CD14-positive monocyte (primary cell): Measurements from ENCODE around the gene CHD2. TPM values are rescaled to one million over a fixed set of nuclear protein-coding genes. Genes with fewer than 3 reads are reported as not detected.

Experiments used
- DNase-seq, 3 donors: peaks; one replicate each; pipeline ENCODE4 v3.0.0-alpha.2; 2011 to 2022
- H2AFZ ChIP-seq: 2 replicates; pipeline ENCODE4 v1.6.0; 2012; ENCODE audit warnings: mild to moderate bottlenecking, low read depth, low read length, inconsistent platforms; ENCODE audit not compliant: insufficient read depth, poor library complexity, severe bottlenecking
- H3K27ac ChIP-seq, 2 donors: 1 replicate in 1 of 2; 2 replicates in 1 of 2; pipeline ENCODE4 v1.5.1; 2012 to 2013; ENCODE audit warnings: low read length in 2 of 2, control low read depth in 1 of 2, inconsistent platforms in 1 of 2, low read depth in 1 of 2, mild to moderate bottlenecking in 1 of 2
- H3K27me3 ChIP-seq, 2 donors: one replicate each; pipeline versions ENCODE4 v1.6.0 to v1.6.1; 2011 to 2013; ENCODE audit warnings: low read length in 2 of 2; ENCODE audit not compliant: control insufficient read depth in 2 of 2, insufficient read depth in 2 of 2
- H3K36me3 ChIP-seq, 2 donors: replicated peaks in 1 of 2; 1 replicate in 1 of 2; 2 replicates in 1 of 2; pipeline versions ENCODE4 v1.5.1 to v1.6.1; 2012 to 2013; ENCODE audit warnings: low read length in 2 of 2, control low read depth in 1 of 2, inconsistent platforms in 1 of 2, mild to moderate bottlenecking in 1 of 2; ENCODE audit not compliant: insufficient read depth in 2 of 2, control insufficient read depth in 1 of 2
- H3K4me1 ChIP-seq, 2 donors: 1 replicate in 1 of 2; 2 replicates in 1 of 2; pipeline versions ENCODE4 v1.5.1 to v1.6.1; 2012 to 2013; ENCODE audit warnings: low read length in 2 of 2, control low read depth in 1 of 2, inconsistent platforms in 1 of 2, mild to moderate bottlenecking in 1 of 2, moderate library complexity in 1 of 2; ENCODE audit not compliant: insufficient read depth in 2 of 2, control insufficient read depth in 1 of 2
- H3K4me2 ChIP-seq: replicated peaks from 2 replicates; pipeline ENCODE3; 2012; ENCODE audit warnings: low read length, moderate library complexity, mild to moderate bottlenecking; ENCODE audit not compliant: poor library complexity, severe bottlenecking; ENCODE audit errors: extremely low read depth
- H3K4me3 ChIP-seq, 3 experiments: fragments of 200-600 bp in 1 of 3; sonication (generic) in 1 of 3; replicated peaks in 1 of 3; 1 replicate in 2 of 3; 2 replicates in 1 of 3; pipeline ENCODE4 v1.5.1; 2011 to 2013; ENCODE audit warnings: low read length in 3 of 3, mild to moderate bottlenecking in 3 of 3, control low read depth in 2 of 3, low read depth in 2 of 3, inconsistent platforms in 1 of 3, moderate library complexity in 1 of 3
- H3K79me2 ChIP-seq: 2 replicates; pipeline ENCODE4 v1.6.0; 2012; ENCODE audit warnings: mild to moderate bottlenecking, control low read depth, inconsistent platforms, low read length, moderate library complexity; ENCODE audit not compliant: insufficient read depth
- H3K9ac ChIP-seq: 2 replicates; pipeline ENCODE4 v1.6.0; 2017; ENCODE audit warnings: low read length, mild to moderate bottlenecking; ENCODE audit not compliant: insufficient read depth, poor library complexity, severe bottlenecking
- H3K9me3 ChIP-seq, 2 donors: replicated peaks in 1 of 2; 1 replicate in 1 of 2; 2 replicates in 1 of 2; pipeline versions ENCODE4 v1.5.1 to v1.6.1; 2012 to 2013; ENCODE audit warnings: low read length in 2 of 2, control low read depth in 1 of 2; ENCODE audit not compliant: control insufficient read depth in 1 of 2, insufficient read depth in 1 of 2
- H4K20me1 ChIP-seq: 2 replicates; pipeline ENCODE4 v1.6.0; 2012; ENCODE audit warnings: mild to moderate bottlenecking, low read length, control low read depth, moderate library complexity; ENCODE audit not compliant: insufficient read depth
- H3K27ac Mint-ChIP-seq, 7 donors: one replicate each; pipeline ENCODE4 v1.8.0; 2020; ENCODE audit warnings: mild to moderate bottlenecking in 7 of 7, mixed read lengths in 7 of 7, moderate library complexity in 6 of 7, inconsistent platforms in 2 of 7
- H3K27me3 Mint-ChIP-seq, 3 donors: one replicate each; pipeline ENCODE4 v1.8.0; 2021 to 2022; ENCODE audit warnings: low read depth in 3 of 3, mild to moderate bottlenecking in 3 of 3, mixed read lengths in 3 of 3, moderate library complexity in 3 of 3, inconsistent platforms in 1 of 3
- H3K36me3 Mint-ChIP-seq, 2 donors: one replicate each; pipeline ENCODE4 v1.8.0; 2020; ENCODE audit warnings: mixed read lengths in 2 of 2, inconsistent platforms in 1 of 2, mild to moderate bottlenecking in 1 of 2
- H3K4me1 Mint-ChIP-seq: one replicate; pipeline ENCODE4 v1.8.0; 2020; ENCODE audit warnings: mild to moderate bottlenecking, mixed read lengths
- H3K4me3 Mint-ChIP-seq, 2 donors: one replicate each; pipeline ENCODE4 v1.8.0; 2020; ENCODE audit warnings: mild to moderate bottlenecking in 2 of 2, mixed read lengths in 2 of 2, moderate library complexity in 1 of 2
- H3K9me3 Mint-ChIP-seq, 7 donors: one replicate each; pipeline ENCODE4 v1.8.0; 2020 to 2022; ENCODE audit warnings: mixed read lengths in 7 of 7, mild to moderate bottlenecking in 6 of 7, moderate library complexity in 6 of 7, inconsistent platforms in 2 of 7
- WGBS: methylation state at CpG from one replicate; pipeline ENCODE4 v1.1.5; 2013; ENCODE audit warnings: missing lambda C conversion rate; ENCODE audit not compliant: insufficient coverage; 5-methylcytosine and 5-hydroxymethylcytosine counted together
- intact Hi-C, 2 donors: fragments of 100-400 bp; cut with micrococcal nuclease; formaldehyde crosslinking; loops; one replicate each; pipeline versions ENCODE4 v1.15.0 to v1.15.1; 2023
- polyA plus RNA-seq, 3 donors: library from polyadenylated mRNA; depleted of rRNA in 1 of 3; unstranded in 2 of 3; stranded (reverse) in 1 of 3; fragments of 300-500 nt in 2 of 3; fragments of >200 nt in 1 of 3; fragmentation: Illumina TruSeq in 2 of 3; gene quantifications; 1 replicate in 2 of 3; 2 replicates in 1 of 3; pipeline ENCODE4 v1.2.3, GENCODE V29; 2012 to 2021
- TF ChIP-seq, protein P1 (sequence below): fragments of 200-600 bp; IDR thresholded peaks from one replicate; pipeline ENCODE4 v1.8.0; 2022; ENCODE audit warnings: antibody characterized with exemption, mild to moderate bottlenecking

CHD2 gene
- polyA plus RNA-seq, 3 donors, result 9.6 to 61.2 (median 11.4) TPM

DNA sequence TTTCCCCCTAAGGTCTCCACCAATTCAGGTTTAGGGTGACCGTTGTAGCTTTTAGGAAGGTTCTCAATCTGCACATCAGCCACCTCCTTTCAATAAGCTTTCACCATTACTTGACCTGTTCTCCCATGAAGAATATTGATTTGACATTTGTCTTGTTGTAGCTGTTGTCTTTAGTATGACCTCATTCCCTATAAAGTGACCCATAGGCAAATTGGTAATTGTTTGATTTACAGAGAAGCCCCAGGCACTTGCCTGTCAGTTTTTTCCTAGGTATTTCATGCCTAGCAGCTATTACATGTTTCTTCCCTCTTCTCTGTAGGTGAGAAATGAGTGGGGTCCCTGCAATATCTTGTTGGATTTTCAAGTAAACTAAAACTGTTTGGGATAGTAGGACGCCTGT is 36.0 kb downstream of the CHD2 start:
- Histone ChIP-seq H3K9me3 (no peaks in the 10 kb centered on the region), H3K27me3 (no peaks in the 10 kb centered on the region), H3K9ac (no peak overlapping the region), H3K27ac (peak overlapping the region in 1 of 2 donors; percentile 10), H2AFZ (no peak overlapping the region), H3K36me3 (peaks cover 73 to 97% of the 10 kb centered on the region in 2 donors), H3K4me1 (peaks cover 19% of the 10 kb centered on the region in 2 donors), H4K20me1 (peaks cover 81% of the 10 kb centered on the region), H3K4me3 (no peak overlapping the region), H3K79me2 (peaks cover 66% of the 10 kb centered on the region), H3K4me2 (no peak overlapping the region)
- intact Hi-C loops, result loop anchor here in 1 of 2 donors (10.0 kb wide), 1 partner anchor 59 kb away; no protein-coding TSS in a partner anchor
- no peak for DNase-seq
- peaks cover 0 to 2% (median 0%) of the 10 kb centered on the region in 7 donors for H3K9me3 Mint-ChIP-seq
- H3K36me3 Mint-ChIP-seq, result peaks cover 74 to 77% of the 10 kb centered on the region in 2 donors
- no peaks in the 10 kb centered on the region for H3K27me3 Mint-ChIP-seq
- peak overlapping the region in 1 of 7 donors; percentile 54 for H3K27ac Mint-ChIP-seq
- no CpG with 5 or more reads among the region's 2 CpGs for WGBS
- H3K4me3 Mint-ChIP-seq, result no peak overlapping the region
- H3K4me1 Mint-ChIP-seq, result peaks cover 14% of the 10 kb centered on the region
- TF ChIP-seq, protein P1, sequence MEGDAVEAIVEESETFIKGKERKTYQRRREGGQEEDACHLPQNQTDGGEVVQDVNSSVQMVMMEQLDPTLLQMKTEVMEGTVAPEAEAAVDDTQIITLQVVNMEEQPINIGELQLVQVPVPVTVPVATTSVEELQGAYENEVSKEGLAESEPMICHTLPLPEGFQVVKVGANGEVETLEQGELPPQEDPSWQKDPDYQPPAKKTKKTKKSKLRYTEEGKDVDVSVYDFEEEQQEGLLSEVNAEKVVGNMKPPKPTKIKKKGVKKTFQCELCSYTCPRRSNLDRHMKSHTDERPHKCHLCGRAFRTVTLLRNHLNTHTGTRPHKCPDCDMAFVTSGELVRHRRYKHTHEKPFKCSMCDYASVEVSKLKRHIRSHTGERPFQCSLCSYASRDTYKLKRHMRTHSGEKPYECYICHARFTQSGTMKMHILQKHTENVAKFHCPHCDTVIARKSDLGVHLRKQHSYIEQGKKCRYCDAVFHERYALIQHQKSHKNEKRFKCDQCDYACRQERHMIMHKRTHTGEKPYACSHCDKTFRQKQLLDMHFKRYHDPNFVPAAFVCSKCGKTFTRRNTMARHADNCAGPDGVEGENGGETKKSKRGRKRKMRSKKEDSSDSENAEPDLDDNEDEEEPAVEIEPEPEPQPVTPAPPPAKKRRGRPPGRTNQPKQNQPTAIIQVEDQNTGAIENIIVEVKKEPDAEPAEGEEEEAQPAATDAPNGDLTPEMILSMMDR, result no peak

DNA sequence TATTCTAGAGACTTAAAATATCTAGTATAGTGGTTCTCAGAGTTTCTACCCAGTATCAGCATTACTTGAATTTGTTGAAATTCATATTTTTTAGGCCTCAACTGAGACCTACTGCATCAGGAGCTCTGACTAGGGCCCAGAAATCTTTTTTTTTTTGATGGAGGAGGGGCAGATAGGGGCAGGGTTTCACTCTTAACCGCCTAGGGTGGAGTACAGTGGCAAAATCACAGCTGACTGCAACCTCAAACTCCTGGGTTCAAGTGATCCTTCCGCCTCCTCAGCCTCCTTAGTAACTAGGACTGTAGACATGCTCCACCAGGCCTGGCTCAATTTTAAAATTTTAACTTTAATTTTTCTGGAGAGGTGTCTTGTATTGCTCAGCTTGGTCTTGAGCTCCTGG is 36.6 kb downstream of the CHD2 start:
- Histone ChIP-seq H3K79me2 (peaks cover 62% of the 10 kb centered on the region), H2AFZ (no peak overlapping the region), H3K4me3 (no peak overlapping the region), H3K27me3 (no peaks in the 10 kb centered on the region), H3K36me3 (peaks cover 73 to 97% of the 10 kb centered on the region in 2 donors), H3K9ac (no peak overlapping the region), H4K20me1 (peaks cover 79% of the 10 kb centered on the region), H3K4me1 (peaks cover 19% of the 10 kb centered on the region in 2 donors), H3K9me3 (no peaks in the 10 kb centered on the region), H3K4me2 (no peak overlapping the region), H3K27ac (peak overlapping the region in 1 of 2 donors; percentile 10)
- Mint-ChIP-seq H3K4me1 (peaks cover 14% of the 10 kb centered on the region), H3K4me3 (no peak overlapping the region), H3K9me3 (peaks cover 0 to 3% (median 0%) of the 10 kb centered on the region in 7 donors), H3K36me3 (peaks cover 76 to 78% of the 10 kb centered on the region in 2 donors), H3K27me3 (no peaks in the 10 kb centered on the region), H3K27ac (peak overlapping the region in 2 of 7 donors; percentile 65 to 71)
- WGBS, result no CpG with 5 or more reads among the region's 2 CpGs
- intact Hi-C loops, result loop anchor here in 1 of 2 donors (10.0 kb wide), 1 partner anchor 58 kb away; no protein-coding TSS in a partner anchor
- TF ChIP-seq, protein P1, result no peak
- no peak for DNase-seq
